ENCODE results near the gene LMO4. TPM values are rescaled to one million over a fixed set of nuclear protein-coding genes. Genes with fewer than 3 reads are reported as not detected.
A peak's percentile ranks its signal among the peaks of the same experiment; 100 is the strongest.

LMO4 gene, protein sequence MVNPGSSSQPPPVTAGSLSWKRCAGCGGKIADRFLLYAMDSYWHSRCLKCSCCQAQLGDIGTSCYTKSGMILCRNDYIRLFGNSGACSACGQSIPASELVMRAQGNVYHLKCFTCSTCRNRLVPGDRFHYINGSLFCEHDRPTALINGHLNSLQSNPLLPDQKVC
- total RNA-seq (10 to 100 TPM; 46.0 to 61.4 (median 46.9) TPM), polyA plus RNA-seq (62.7 TPM)
- long read RNA-seq, donor 1, full-length matches to known transcripts, result 13 of 28 reads
- long read RNA-seq, donor 1, partial matches to known transcripts, result 0 of 28 reads
- long read RNA-seq, donor 1, other reads (novel, unspliced or antisense), result 15 of 28 reads
- long read RNA-seq, donor 2, full-length matches to known transcripts, result 9 of 14 reads
- long read RNA-seq, donor 2, partial matches to known transcripts, result 0 of 14 reads
- long read RNA-seq, donor 2, other reads (novel, unspliced or antisense), result 5 of 14 reads
- long read RNA-seq, donor 3, full-length matches to known transcripts, result 7 of 10 reads
- long read RNA-seq, donor 3, partial matches to known transcripts, result 2 of 10 reads
- long read RNA-seq, donor 3, other reads (novel, unspliced or antisense), result 1 of 10 reads
- long read RNA-seq, donor 4, full-length matches to known transcripts, result 8 of 11 reads
- long read RNA-seq, donor 4, partial matches to known transcripts, result 1 of 11 reads
- long read RNA-seq, donor 4, other reads (novel, unspliced or antisense), result 2 of 11 reads

GRCh38 chr1:87328272-87329050 is at the start of gene LMO4:
Gene LMO4 (plus strand): TSS chr1:87328880. CDS start chr1:87332016, 3,136 bp downstream.
- ATAC-seq (peak; percentile 91 to 94), DNase-seq (peak; percentile 97 to 98 (median 98))
- H3K27ac ChIP-seq (ENCODE audit: low read length), result peak within 1 kb of the TSS; percentile 100
- H3K4me1 ChIP-seq (ENCODE audit: control insufficient read depth, insufficient read depth, low read length), result no peaks in the 10 kb centered on the region
- H3K9me3 ChIP-seq (ENCODE audit: control insufficient read depth, low read length), result no peaks in the 10 kb centered on the region
- peak within 1 kb of the TSS; percentile 87 for H3K4me3 ChIP-seq (ENCODE audit: low read length)
- no peaks in the 10 kb centered on the region for H3K27me3 ChIP-seq (ENCODE audit: control insufficient read depth, insufficient read depth)
- intact Hi-C loops (cut with DNase I), result loop anchor here (5.0 to 10.0 kb wide), 3 partner anchors 624 to 736 kb away; no protein-coding TSS in a partner anchor
- WGBS, result under 1% methylated on average over 93 of the region's 93 CpGs

- DNase-seq, result peak in 1 of 3 donors; percentile 55
- intact Hi-C loops (cut with DNase I), result no loop called here
- H3K27ac ChIP-seq (ENCODE audit: low read length), result peak overlapping the region; percentile 81
- H3K27me3 ChIP-seq (ENCODE audit: control insufficient read depth, insufficient read depth), result no peaks in the 10 kb centered on the region
- WGBS, result 45% methylated on average over 2 of the region's 2 CpGs
- ATAC-seq, result peak; percentile 74 to 88
- no peaks in the 10 kb centered on the region for H3K4me1 ChIP-seq (ENCODE audit: control insufficient read depth, insufficient read depth, low read length)
- H3K4me3 ChIP-seq (ENCODE audit: low read length), result no peak overlapping the region
- H3K9me3 ChIP-seq (ENCODE audit: control insufficient read depth, low read length), result no peaks in the 10 kb centered on the region
These were observed 49.2 kb upstream of the LMO4 start for GRCh38 chr1:87279536-87279875.

DNA sequence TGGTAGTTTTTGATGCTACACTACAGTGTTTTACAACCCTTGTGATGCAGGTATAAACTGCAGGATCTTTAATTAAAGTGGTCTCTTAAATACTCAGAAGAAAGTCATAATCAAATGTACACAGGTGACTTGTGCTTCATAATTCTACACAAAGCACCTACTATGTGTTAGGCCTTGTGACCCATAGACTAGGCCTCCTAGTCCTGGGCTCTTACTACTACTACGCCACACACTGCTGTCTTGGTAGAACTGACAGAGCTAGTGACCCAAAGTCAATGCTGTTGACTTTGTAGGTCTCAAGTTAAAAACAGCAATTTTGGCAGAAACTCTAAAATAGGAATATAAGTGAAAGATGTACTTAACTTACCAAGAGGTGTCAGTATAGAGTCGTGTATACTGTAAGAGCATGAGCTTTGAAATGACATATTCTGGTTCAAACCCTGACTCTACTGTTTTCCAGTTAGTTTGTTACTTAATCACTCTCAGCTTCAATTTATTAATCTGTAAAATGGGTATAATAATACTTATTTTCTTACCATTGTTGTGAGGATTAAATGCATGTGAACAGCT is 48.6 kb upstream of the LMO4 start:
- Histone ChIP-seq H3K4me3 (ENCODE audit: low read length) (no peak overlapping the region), H3K9me3 (ENCODE audit: control insufficient read depth, low read length) (no peaks in the 10 kb centered on the region), H3K27ac (ENCODE audit: low read length) (peak overlapping the region; percentile 57), H3K4me1 (ENCODE audit: control insufficient read depth, insufficient read depth, low read length) (no peaks in the 10 kb centered on the region), H3K27me3 (ENCODE audit: control insufficient read depth, insufficient read depth) (no peaks in the 10 kb centered on the region)
- intact Hi-C loops (cut with DNase I), result loop anchor here in 1 of 4 donors (10.0 kb wide), 1 partner anchor 135 kb away; no protein-coding TSS in a partner anchor
- 70% methylated on average over 2 of the region's 2 CpGs for WGBS
- ATAC-seq (no peak), DNase-seq (no peak)

GRCh38 chr1:87284456-87285240 is 44.0 kb upstream of the LMO4 start:
- Histone ChIP-seq H3K4me1 (ENCODE audit: control insufficient read depth, insufficient read depth, low read length) (no peaks in the 10 kb centered on the region), H3K27me3 (ENCODE audit: control insufficient read depth, insufficient read depth) (no peaks in the 10 kb centered on the region), H3K27ac (ENCODE audit: low read length) (no peak overlapping the region), H3K4me3 (ENCODE audit: low read length) (no peak overlapping the region), H3K9me3 (ENCODE audit: control insufficient read depth, low read length) (no peaks in the 10 kb centered on the region)
- ATAC-seq, result peak in 1 of 2 donors; percentile 11
- intact Hi-C loops (cut with DNase I), result loop anchor here in 1 of 4 donors (10.0 kb wide), 1 partner anchor 140 kb away; no protein-coding TSS in a partner anchor
- DNase-seq, result no peak
- 70% methylated on average over 13 of the region's 13 CpGs for WGBS

GRCh38 chr1:87291107-87291506 is 37.6 kb upstream of the LMO4 start:
- no peak for DNase-seq
- no peak for ATAC-seq
- Histone ChIP-seq H3K27ac (ENCODE audit: low read length) (no peak overlapping the region), H3K4me3 (ENCODE audit: low read length) (no peak overlapping the region), H3K9me3 (ENCODE audit: control insufficient read depth, low read length) (no peaks in the 10 kb centered on the region), H3K27me3 (ENCODE audit: control insufficient read depth, insufficient read depth) (no peaks in the 10 kb centered on the region), H3K4me1 (ENCODE audit: control insufficient read depth, insufficient read depth, low read length) (no peaks in the 10 kb centered on the region)
- WGBS, result 51% methylated on average over 1 of the region's 1 CpG
- intact Hi-C loops (cut with DNase I), result loop anchor here in 3 of 4 donors (10.0 kb wide), 3 partner anchors 664 to 1014 kb away; no protein-coding TSS in a partner anchor

DNA sequence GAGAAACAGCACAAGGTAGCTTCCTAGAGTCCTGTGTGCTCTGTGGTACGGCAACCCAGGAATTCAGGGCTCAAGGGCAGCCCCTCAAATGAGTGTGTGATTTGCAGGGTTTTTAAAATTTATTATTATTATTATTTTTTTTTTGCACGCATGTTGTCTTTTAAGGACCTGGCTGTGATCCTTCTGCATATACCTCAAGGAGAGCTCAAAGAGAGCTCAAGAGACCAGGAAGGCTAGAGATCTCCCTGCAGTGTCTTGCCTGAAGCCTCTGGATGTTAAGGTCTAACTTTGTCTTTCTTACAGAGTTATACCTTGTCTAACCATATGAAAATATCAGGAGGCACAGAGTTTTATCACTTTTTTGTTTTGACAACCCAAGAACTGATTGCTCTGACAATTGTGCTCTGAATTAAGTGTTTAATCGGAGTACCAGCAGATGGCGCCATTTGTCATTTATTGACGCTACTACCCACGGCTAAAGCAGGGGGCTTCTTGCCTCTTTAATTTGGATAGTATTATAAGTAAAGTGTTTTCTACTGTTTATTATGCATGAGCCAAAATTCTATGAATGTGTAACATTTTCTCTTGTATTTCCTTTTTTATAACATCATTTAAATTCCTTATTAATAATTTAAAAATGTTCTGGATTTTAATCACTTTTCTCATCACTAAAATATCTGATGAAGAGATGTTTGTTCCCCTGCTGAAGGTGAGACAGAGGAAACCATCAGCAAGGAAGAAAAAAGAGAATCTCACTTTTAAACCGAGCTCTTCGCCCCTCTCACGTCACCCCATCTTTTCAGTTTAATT is 35.8 kb upstream of the LMO4 start:
- intact Hi-C loops (cut with DNase I), result loop anchor here in 3 of 4 donors (10.0 kb wide), 3 partner anchors 662 to 1012 kb away; no protein-coding TSS in a partner anchor
- 40% methylated on average over 9 of the region's 9 CpGs for WGBS
- peak; percentile 69 to 72 for ATAC-seq
- H3K27me3 ChIP-seq (ENCODE audit: control insufficient read depth, insufficient read depth), result no peaks in the 10 kb centered on the region
- no peak overlapping the region for H3K27ac ChIP-seq (ENCODE audit: low read length)
- no peak overlapping the region for H3K4me3 ChIP-seq (ENCODE audit: low read length)
- no peaks in the 10 kb centered on the region for H3K4me1 ChIP-seq (ENCODE audit: control insufficient read depth, insufficient read depth, low read length)
- peak in 2 of 3 donors; percentile 48 to 52 for DNase-seq
- H3K9me3 ChIP-seq (ENCODE audit: control insufficient read depth, low read length), result no peaks in the 10 kb centered on the region

DNA sequence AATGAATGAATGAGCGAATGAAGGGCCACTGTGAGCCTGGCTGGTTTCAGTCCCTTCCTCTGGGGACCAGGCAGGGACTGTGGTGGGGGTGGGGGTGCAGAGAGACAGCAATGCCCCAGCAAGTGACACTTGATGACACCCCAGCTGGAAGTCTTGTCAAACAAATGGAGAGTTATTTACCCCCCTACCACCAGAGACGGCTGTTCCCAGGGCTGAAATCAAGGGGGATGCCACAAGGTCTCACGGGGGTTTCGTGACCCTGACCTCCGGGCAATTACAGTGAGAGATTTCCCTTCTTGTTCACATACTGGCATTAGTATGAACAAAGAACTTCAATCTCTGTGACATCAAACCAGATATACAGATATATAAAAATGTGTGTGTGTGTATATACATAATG is 34.0 kb upstream of the LMO4 start:
- no peak for ATAC-seq
- no peak overlapping the region for H3K27ac ChIP-seq (ENCODE audit: low read length)
- H3K9me3 ChIP-seq (ENCODE audit: control insufficient read depth, low read length), result no peaks in the 10 kb centered on the region
- 78% methylated on average over 5 of the region's 5 CpGs for WGBS
- H3K27me3 ChIP-seq (ENCODE audit: control insufficient read depth, insufficient read depth), result no peaks in the 10 kb centered on the region
- DNase-seq, result no peak
- intact Hi-C loops (cut with DNase I), result loop anchor here in 3 of 4 donors (10.0 kb wide), 3 partner anchors 660 to 1010 kb away; no protein-coding TSS in a partner anchor
- no peak overlapping the region for H3K4me3 ChIP-seq (ENCODE audit: low read length)
- H3K4me1 ChIP-seq (ENCODE audit: control insufficient read depth, insufficient read depth, low read length), result no peaks in the 10 kb centered on the region

DNA sequence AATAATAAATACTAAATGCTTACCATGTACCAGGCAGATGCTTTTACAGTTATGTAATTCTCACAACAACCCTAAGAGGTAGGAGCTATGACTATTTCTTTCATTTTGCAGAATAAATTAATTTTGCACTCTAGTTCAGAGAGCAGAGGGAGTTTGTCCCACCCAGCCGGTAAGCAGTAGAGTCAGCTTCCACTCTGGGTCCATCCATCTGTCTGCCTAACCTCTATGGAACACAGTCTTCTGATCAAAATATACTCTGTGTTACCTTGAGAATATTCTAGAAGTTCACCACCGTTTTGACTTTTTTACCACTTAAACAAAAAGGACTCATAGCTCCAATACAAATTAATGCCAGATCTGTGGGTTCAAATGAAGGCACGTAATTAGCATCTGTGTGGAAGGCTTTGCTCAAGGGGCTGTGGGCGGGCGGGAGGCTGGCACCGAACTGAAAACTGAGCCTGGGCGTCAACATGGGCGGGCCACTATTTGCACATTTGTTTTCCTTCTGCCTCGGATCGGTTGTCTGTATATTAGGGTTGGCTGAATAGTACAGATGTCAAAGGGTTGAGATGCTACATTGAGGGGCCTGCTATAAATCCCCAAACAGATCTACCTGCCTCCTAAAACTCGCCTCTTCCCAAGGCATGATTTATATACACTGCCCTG is 33.1 kb upstream of the LMO4 start:
- no peak overlapping the region for H3K27ac ChIP-seq (ENCODE audit: low read length)
- intact Hi-C loops (cut with DNase I), result loop anchor here in 3 of 4 donors (10.0 kb wide), 3 partner anchors 659 to 1009 kb away; no protein-coding TSS in a partner anchor
- no peaks in the 10 kb centered on the region for H3K4me1 ChIP-seq (ENCODE audit: control insufficient read depth, insufficient read depth, low read length)
- no peaks in the 10 kb centered on the region for H3K27me3 ChIP-seq (ENCODE audit: control insufficient read depth, insufficient read depth)
- H3K9me3 ChIP-seq (ENCODE audit: control insufficient read depth, low read length), result no peaks in the 10 kb centered on the region
- 61% methylated on average over 11 of the region's 11 CpGs for WGBS
- H3K4me3 ChIP-seq (ENCODE audit: low read length), result no peak overlapping the region
- ATAC-seq (no peak), DNase-seq (no peak)

- intact Hi-C loops (cut with DNase I), result loop anchor here in 3 of 4 donors (10.0 kb wide), 3 partner anchors 659 to 1009 kb away; no protein-coding TSS in a partner anchor
- no peak for DNase-seq
- no peaks in the 10 kb centered on the region for H3K9me3 ChIP-seq (ENCODE audit: control insufficient read depth, low read length)
These were observed 32.5 kb upstream of the LMO4 start for GRCh38 chr1:87296206-87296605.

More at GRCh38 chr1:87296206-87296605, 32.5 kb upstream of the LMO4 start:
- Histone ChIP-seq H3K27me3 (ENCODE audit: control insufficient read depth, insufficient read depth) (no peaks in the 10 kb centered on the region), H3K27ac (ENCODE audit: low read length) (no peak overlapping the region), H3K4me1 (ENCODE audit: control insufficient read depth, insufficient read depth, low read length) (no peaks in the 10 kb centered on the region), H3K4me3 (ENCODE audit: low read length) (no peak overlapping the region)
- ATAC-seq, result no peak
- 84% methylated on average over 6 of the region's 6 CpGs for WGBS
